ACHN (cell line): ENCODE results near the gene WNT9B.
"Not testable (repeated sequence)": the region's sequence is repeated elsewhere in the genome, so short reads cannot be mapped to it uniquely, and the experiment has no call there.

Source experiments
- DNase-seq: peaks from one replicate; pipeline ENCODE4 v3.0.0-alpha.2; 2015
- in situ Hi-C: cut with HindIII; loops from 2 replicates; pipeline ENCODE4 v1.10.0; 2017; ENCODE audit warnings: low sequenced_read_pairs, low pct_ligation_motif_present, low pct_unique_long_range_greater_than_20kb

The WNT9B gene

GRCh38 chr17:46820592-46821450 lies 30.6 kb upstream of the WNT9B start:
- in situ Hi-C loops: no loop called here
- DNase-seq: no peak

GRCh38 chr17:46821482-46822387 lies 29.6 kb upstream of the WNT9B start:
- no peak for DNase-seq
- in situ Hi-C loops: no loop called here

DNA sequence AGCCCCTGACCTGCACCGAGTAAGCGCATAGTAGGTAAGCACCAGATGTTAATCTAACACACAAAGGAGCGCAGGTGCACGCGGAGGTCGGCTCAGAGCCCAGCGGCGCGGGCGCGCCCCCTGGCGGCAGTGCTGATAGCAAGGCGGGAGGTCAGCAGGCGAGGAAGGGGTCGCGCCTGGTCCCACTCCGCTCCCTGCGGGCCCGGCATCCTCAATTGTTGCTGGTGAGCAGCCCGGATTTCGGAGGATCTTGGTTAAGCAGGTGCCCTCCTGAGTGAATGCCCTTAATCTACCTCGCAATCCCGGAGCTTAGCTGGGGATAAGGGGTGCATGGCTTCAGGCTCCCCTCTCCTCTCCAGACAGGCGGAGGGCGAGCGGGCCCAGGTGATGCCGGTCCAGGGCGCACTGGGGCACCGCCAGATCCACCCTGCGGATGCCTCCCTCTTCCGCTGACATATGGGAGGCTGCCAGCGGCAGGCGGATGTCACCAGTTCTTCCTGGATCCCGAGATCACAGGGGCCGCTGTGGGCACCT lies 28.9 kb upstream of the WNT9B start:
- DNase-seq: no peak

DNA sequence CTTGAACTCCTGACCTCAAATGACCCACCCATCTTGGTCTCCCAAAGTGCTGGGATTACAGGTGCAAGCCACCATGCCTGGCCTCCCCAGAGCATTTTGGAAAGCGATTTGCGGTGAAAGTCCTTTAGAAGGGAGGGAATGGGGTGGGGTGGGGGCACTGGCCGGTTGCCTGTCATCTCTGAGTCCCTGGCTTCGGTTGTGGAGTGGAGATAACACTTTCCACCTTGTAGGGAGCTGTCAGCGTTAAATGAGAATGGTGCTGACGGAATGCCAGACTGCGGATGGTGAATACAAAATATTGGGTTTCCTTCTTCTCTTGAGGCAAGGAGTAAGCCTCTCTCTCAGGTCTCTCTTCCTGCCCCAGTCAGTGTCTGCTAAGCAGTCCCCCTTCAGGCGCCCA lies 27.7 kb upstream of the WNT9B start:
- in situ Hi-C loops: no loop called here
- no peak for DNase-seq

More for the DNA sequence above, 28.9 kb upstream of the WNT9B start:
- in situ Hi-C loops: no loop called here

- in situ Hi-C loops: no loop called here
- DNase-seq: no peak
Measured at GRCh38 chr17:46826116-46826515, 25.3 kb upstream of the WNT9B start.

DNA sequence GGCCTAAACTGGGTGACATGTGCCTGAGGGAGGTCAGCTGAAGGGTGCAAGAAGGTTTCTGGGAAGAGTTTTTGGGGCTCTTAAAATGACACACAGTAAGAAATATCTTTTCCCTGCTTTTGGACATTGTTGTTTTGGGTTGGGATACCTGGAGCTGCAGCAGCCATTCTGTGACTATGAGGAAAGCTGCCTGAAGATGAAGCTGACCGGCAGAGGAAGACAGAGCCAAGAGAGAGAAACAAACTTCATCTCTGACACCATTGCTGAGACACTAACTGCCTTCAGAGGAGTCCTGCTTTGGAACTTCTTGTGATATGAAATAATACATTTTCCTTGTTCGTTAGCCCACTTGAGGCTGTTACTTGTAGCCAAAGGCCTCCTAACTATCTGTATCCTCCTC lies 24.1 kb upstream of the WNT9B start:
- DNase-seq: no peak
- in situ Hi-C loops: no loop called here

- no peak for DNase-seq
- in situ Hi-C loops: no loop called here
Measured at GRCh38 chr17:46831573-46832330, 19.6 kb upstream of the WNT9B start.

DNA sequence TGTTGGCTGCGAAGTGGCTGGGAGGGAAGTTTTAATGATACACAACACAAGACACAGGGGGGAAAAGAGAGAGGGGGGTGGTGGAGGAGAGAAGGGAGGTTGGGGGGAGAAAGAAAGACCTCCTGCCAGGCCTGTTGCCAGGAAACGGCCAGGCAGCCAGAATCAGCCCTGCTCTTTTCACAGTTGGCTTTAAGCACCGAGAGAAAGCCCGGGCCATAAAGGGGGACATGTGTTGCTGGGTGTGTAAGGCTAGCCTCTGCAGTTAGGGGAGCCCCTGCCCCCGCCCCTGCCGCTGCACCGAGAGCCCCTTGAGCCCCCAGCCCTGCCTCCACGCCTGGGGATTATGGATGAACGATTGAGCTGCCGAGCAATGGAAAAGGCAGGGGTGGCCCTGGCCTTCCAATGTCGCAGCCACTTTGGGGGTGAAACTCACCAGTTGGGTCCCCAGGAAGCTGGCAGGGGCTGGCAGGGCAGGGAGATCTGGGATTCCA lies 19.0 kb upstream of the WNT9B start:
- no peak for DNase-seq
- in situ Hi-C loops: no loop called here

DNA sequence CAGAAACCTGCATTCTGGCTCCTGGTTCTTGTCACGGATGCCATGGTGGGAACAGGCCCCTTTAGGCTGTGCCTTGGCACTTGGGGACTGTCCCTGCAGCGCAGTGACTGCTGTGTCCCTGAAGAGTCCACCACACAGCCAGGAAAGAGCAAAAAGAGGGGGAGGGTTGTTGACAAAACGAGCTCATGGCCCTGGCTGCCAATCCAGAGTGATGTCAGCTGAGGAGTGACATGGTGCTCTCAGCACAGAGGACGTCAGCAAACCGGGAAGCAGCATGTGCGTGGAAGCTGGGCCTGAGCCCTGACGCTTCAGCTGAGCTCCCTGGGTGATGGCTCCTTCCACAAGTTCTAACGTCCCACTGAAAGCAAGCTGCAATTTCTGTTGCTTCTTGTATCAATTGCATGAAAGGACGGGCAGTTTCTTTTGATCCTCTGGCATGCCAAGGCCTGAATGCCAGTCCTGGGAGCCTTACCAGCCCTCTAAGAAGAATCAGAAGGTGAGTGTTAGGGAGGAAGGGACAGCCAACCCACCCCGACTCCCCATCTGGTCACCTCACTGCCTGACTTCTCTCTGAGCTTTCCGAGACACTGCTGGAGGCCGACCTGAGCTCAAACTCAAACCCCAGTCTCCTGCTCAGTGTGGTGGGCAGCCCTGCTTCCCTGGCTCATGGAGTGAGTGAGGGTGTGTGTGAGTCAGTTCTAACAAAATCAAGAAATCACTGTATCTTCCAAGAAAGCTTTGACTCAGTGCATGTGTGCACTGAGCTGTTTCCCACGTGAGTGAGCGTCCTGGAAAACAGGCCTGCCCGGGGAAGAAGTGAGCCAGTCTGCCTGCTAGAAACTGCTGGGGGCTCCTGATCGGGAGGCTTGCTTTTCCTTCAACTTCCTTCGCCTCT lies 18.2 kb upstream of the WNT9B start:
- DNase-seq: peak; percentile 47
- in situ Hi-C loops: no loop called here

- in situ Hi-C loops: no loop called here
- no peak for DNase-seq
Measured at GRCh38 chr17:46833840-46834208, 17.6 kb upstream of the WNT9B start.

DNA sequence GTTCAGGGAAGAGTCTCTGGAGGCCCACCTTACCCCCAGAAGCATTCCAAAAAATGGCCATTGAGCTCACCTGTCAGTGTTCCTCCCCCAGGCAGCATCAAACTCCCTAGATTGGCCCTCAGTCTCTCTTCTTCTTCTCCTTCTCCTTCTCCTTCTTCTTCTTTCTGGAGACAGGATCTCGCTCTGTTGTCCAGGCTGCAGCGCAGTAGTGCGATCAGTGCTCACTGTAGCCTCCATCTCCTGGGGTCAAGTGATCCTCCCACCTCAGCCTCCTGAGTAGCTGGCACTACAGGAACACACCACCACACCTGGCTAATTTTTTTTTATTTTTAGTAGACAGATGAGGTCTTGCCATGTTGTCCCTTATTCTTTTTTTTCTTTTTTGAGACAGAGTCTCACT lies 16.5 kb upstream of the WNT9B start:
- in situ Hi-C loops: no loop called here
- no peak for DNase-seq

GRCh38 chr17:46836500-46836899 lies 14.9 kb upstream of the WNT9B start:
- no peak for DNase-seq
- in situ Hi-C loops: no loop called here

DNA sequence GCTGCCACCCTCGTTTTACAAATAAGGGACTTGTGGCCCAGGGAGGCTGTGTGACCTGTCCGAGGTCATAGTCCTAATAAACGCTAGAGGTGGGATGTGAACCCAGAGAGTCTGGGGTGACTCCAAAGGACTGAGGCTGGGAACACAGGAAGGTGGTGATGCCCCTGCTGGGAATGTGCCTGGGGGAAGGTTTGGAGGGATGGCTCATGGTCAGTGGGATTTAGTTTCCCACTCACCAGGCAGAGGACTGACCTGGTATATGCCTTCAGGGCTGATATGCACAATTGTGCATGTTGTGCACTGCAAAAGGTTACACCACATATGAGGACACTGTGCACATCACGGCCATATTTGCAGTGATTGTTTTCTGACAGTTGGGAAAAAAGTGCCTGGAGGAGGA lies 13.9 kb upstream of the WNT9B start:
- DNase-seq: no peak
- in situ Hi-C loops: no loop called here

- in situ Hi-C loops: no loop called here
- DNase-seq: no peak
Measured at GRCh38 chr17:46839211-46839610, 12.2 kb upstream of the WNT9B start.

- DNase-seq, in situ Hi-C loops: not testable (repeated sequence)
Measured at GRCh38 chr17:46840596-46840995, 10.8 kb upstream of the WNT9B start.

DNA sequence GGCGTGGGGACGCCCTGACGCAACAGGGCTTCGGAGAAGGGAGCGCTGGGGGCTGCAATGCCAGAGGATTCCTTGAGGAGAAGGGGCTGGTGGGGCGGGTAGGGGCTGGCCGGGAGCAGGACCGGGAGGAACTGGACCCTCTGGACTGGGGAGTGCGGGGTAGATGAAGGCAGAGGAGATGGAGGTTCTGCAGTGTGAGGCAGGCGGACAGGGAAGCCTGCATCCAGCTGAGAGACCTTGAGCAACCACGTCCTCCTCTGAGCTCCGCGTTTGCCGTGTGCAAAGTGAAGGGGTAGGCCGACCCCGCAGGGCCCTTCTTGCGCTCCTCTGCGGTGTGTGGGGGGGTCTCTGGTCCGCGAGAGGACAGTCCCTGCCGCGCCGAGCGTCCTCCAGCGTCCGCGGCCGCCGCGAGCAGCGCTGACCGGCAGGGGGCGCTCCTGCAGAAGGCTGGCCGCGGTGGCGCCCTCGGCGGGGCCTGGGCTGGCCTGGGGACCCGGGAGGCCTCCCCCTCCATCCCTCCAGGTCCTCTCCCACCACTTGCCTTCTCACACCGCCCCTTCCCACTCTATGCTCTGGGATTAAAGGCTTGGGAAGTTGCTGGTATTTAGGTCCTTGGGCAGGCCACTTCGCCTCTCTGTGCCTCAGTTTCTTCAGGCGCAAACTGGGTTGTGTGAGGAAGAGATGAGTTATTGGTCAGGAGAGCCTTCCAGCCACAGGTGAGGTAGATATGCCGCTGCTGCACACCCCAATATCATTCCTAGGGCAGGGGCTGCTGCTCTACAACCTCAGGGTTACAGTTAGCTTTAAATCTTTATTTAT lies 9.6 kb upstream of the WNT9B start:
- no peak for DNase-seq
- in situ Hi-C loops: no loop called here

GRCh38 chr17:46842835-46843234 lies 8.5 kb upstream of the WNT9B start:
- peak; percentile 34 for DNase-seq
- in situ Hi-C loops: no loop called here
